Mesothelial cell of epicardium (in vitro differentiated cells): Measurements from ENCODE around the gene NOL6. TPM values are rescaled to one million over a fixed set of nuclear protein-coding genes. Genes with fewer than 3 reads are reported as not detected.
"Not testable (repeated sequence)": the region's sequence is repeated elsewhere in the genome, so short reads cannot be mapped to it uniquely, and the experiment has no call there.

Source experiments
- DNase-seq, 2 experiments: peaks; one replicate each; pipeline ENCODE4 v3.0.0; 2021; ENCODE audit warnings: low spot score in 2 of 2; ENCODE audit not compliant: unreplicated experiment in 2 of 2
- H3K27ac Mint-ChIP-seq: 2 replicates; pipeline ENCODE4 v1.8.0; 2021; ENCODE audit warnings: mixed read lengths
- H3K27me3 Mint-ChIP-seq: 2 replicates; pipeline ENCODE4 v1.8.0; 2021; ENCODE audit warnings: low read depth, mixed read lengths
- H3K36me3 Mint-ChIP-seq: 2 replicates; pipeline ENCODE4 v1.8.0; 2021; ENCODE audit warnings: mixed read lengths
- H3K4me1 Mint-ChIP-seq: 2 replicates; pipeline ENCODE4 v1.8.0; 2021; ENCODE audit warnings: mixed read lengths
- H3K4me3 Mint-ChIP-seq: 2 replicates; pipeline ENCODE4 v1.8.0; 2021; ENCODE audit warnings: mild to moderate bottlenecking, moderate library complexity, mixed read lengths
- H3K9me3 Mint-ChIP-seq: 2 replicates; pipeline ENCODE4 v1.8.0; 2021; ENCODE audit warnings: mixed read lengths
- total RNA-seq: library from RNA; stranded (reverse); gene quantifications from 3 replicates; pipeline ENCODE4 v1.2.1, GENCODE V29; 2021
- TF ChIP-seq, protein P1 (sequence below): fragments of 200-600 bp; sonication (generic); IDR thresholded peaks from one replicate; pipeline ENCODE4 v1.5.0; 2021; ENCODE audit warnings: antibody characterized with exemption; ENCODE audit not compliant: unreplicated experiment

NOL6 gene
- total RNA-seq, 1 donor from 2014 or later: 37.9 TPM

DNA sequence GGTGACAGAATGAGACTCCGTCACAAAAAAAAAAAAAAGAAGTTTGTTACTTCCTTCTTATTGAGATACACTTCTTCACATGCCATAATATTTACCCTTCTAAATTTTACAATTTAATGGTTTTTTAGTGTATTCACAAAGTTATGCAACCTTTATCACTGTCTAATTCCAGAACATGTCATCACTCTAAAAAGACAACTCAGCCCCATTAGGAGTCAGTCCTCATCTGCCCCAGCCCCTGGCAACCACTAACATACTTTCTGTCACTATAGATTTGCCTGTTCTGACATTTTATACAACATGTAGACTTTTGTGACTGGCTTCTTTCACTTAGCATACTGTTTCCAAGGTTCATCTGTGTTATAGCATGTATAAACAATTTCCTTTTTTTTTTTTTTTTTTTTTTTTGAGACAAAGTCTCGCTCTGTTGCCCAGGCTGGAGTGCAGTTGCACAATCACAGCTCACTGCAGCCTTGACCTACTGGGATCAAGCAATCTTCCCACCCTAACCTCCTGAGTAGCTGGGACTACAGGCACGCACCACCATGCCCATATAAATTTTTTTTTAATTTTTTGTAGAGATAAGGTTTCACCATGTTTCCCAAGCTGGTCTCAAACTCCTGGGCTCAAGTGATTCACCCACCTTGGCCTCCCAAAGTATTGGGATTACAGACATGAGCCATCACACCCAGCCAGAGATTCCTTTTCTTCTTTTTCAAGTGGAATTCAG lies 44.3 kb downstream of the NOL6 start:
- Mint-ChIP-seq H3K27ac (no peak overlapping the region), H3K36me3 (no peaks in the 10 kb centered on the region), H3K4me3 (no peak overlapping the region), H3K9me3 (no peaks in the 10 kb centered on the region), H3K4me1 (no peaks in the 10 kb centered on the region), H3K27me3 (no peaks in the 10 kb centered on the region)
- TF ChIP-seq, protein P1, sequence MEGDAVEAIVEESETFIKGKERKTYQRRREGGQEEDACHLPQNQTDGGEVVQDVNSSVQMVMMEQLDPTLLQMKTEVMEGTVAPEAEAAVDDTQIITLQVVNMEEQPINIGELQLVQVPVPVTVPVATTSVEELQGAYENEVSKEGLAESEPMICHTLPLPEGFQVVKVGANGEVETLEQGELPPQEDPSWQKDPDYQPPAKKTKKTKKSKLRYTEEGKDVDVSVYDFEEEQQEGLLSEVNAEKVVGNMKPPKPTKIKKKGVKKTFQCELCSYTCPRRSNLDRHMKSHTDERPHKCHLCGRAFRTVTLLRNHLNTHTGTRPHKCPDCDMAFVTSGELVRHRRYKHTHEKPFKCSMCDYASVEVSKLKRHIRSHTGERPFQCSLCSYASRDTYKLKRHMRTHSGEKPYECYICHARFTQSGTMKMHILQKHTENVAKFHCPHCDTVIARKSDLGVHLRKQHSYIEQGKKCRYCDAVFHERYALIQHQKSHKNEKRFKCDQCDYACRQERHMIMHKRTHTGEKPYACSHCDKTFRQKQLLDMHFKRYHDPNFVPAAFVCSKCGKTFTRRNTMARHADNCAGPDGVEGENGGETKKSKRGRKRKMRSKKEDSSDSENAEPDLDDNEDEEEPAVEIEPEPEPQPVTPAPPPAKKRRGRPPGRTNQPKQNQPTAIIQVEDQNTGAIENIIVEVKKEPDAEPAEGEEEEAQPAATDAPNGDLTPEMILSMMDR: no peak
- DNase-seq: no peak

DNA sequence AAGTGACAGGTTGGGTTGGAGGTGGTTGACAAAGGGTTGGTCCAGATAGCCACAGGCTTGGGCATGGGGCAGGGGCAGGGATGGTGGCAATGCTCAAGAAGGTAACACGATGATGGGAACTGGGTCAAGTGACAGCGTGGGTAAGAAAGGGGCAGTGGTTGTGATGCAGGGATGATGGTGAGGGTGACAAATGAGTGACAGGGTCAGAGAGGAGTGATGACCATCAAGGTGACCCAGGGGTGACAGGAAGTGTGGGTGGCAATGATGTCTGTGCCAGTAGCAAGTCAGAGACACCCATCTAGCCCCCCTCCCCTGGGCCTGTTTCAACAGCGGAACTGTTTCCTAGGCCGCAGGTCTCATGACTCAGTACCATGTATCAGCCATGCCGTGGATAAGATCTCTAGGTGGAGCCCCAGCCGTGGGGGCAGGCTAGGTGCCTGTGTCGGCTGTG lies 46.9 kb downstream of the NOL6 start:
- TF ChIP-seq, protein P1: no peak
- no peak overlapping the region for H3K4me3 Mint-ChIP-seq
- no peaks in the 10 kb centered on the region for H3K27me3 Mint-ChIP-seq
- H3K9me3 Mint-ChIP-seq: no peaks in the 10 kb centered on the region
- no peak for DNase-seq
- no peaks in the 10 kb centered on the region for H3K4me1 Mint-ChIP-seq
- H3K36me3 Mint-ChIP-seq: no peaks in the 10 kb centered on the region
- no peak overlapping the region for H3K27ac Mint-ChIP-seq

DNA sequence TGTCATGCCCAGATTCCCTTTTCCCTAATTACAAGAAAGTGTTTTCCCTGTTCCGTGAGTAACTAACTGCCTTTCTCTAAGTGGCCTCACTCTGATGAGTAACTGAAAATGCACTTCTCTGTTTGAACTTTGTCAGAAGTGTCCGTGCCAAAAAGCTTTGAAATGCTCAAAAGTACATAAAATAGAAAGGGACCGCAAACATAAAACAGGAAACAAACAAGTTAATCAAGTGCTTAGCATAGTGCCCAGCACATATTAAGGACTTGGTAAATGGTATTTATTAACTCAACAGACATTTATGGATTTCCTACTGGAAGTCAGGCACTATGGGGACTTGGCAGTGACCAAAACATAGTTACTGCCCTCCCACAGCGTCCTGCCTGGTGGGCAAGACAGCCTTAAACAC lies 48.6 kb downstream of the NOL6 start:
- Mint-ChIP-seq H3K9me3 (no peaks in the 10 kb centered on the region), H3K27me3 (peaks cover 3% of the 10 kb centered on the region), H3K27ac (no peak overlapping the region), H3K36me3 (no peaks in the 10 kb centered on the region), H3K4me1 (no peaks in the 10 kb centered on the region), H3K4me3 (no peak overlapping the region)
- DNase-seq: no peak
- TF ChIP-seq, protein P1: no peak

DNA sequence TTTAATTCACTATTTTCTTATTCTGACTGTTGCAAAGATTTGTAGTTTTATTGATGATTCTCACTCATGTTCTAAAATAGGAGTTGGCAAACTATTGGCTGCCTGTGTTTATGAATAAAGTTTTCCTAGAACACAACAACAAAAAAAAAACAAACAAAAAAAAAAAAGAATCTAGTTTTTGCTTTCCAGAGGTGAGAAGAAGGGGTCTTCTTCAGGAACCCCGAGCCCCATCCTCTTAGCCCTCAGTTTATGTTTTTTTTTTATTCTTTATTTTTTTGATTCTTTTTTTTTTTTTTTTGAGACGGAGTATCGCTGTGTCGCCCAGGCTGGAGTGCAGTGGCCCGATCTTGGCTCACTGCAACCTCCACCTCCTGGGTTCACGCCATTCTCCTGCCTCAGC lies 49.2 kb downstream of the NOL6 start:
- H3K36me3 Mint-ChIP-seq, H3K4me1 Mint-ChIP-seq, H3K27ac Mint-ChIP-seq, H3K27me3 Mint-ChIP-seq, H3K4me3 Mint-ChIP-seq, DNase-seq, H3K9me3 Mint-ChIP-seq: not testable (repeated sequence)

DNA sequence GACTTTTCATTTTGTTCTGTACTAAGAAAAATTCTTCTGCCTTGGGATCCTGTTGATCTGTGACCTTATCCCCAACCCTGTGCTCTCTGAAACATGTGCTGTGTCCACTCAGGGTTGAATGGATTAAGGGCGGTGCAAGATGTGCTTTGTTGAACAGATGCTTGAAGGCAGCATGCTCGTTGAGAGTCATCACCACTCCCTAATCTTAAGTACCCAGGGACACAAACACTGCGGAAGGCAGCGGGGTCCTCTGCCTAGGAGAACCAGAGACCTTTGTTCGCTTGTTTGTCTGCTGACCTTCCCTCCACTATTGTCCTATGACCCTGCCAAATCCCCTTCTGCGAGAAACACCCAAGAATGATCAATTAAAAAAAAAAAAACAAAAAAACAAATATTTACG lies 49.7 kb downstream of the NOL6 start:
- H3K4me3 Mint-ChIP-seq, DNase-seq, H3K27ac Mint-ChIP-seq, H3K9me3 Mint-ChIP-seq, H3K36me3 Mint-ChIP-seq, H3K27me3 Mint-ChIP-seq, H3K4me1 Mint-ChIP-seq: not testable (repeated sequence)

DNA sequence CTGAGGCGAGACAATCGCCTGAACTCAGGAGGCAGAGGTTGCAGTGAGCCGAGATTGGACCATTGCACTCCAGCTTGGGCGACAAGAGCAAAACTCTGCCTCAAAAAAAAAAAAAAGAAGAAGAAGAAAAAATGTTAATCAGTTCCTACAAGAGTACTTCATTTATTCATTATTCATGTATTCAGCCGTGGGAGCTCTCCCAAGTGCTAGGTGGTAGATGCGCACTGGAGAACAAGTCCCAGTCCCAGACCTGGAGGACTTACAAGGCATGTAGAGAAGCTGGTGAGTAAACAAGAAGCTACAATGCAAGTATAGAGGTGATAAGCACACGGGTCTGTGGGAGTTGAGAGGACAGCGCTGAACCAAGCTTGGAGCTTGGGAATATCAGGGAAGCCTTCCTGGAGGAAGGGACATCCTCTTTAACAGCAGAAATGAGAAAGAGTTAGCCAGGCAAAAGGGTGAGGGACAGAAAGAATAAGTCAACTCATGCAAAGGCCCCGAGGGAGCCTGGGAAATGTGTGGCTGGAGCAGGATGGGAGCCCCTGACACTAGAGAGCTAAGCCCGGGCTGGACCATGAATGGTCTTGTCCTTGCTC lies 53.9 kb downstream of the NOL6 start:
- TF ChIP-seq, protein P1: no peak
- Mint-ChIP-seq H3K36me3 (no peaks in the 10 kb centered on the region), H3K4me1 (peaks cover 7% of the 10 kb centered on the region), H3K4me3 (no peak overlapping the region), H3K27ac (no peak overlapping the region), H3K9me3 (no peaks in the 10 kb centered on the region), H3K27me3 (peaks cover 8% of the 10 kb centered on the region)
- DNase-seq: no peak
